Mesenteric fat pad (tissue), 1 donor: ENCODE measurements around the gene CCDC17. TPM values are rescaled to one million over a fixed set of nuclear protein-coding genes. Genes with fewer than 3 reads are reported as not detected.

ENCODE experiments used
- DNase-seq: peaks from one replicate; pipeline ENCODE4 v3.0.0-alpha.2; 2020; ENCODE audit warnings: low spot score
- long read RNA-seq: library from polyadenylated mRNA; unstranded; transcript quantifications from one replicate; pipeline ENCODE4 v2.0.0, GENCODE V29; 2020
- total RNA-seq: library from RNA; stranded (reverse); fragmentation: NEBNext Ultra II Directional; extraction: Animal tissue kit (Norgen Biotek cat#: 25700); gene quantifications from one replicate; pipeline ENCODE4 v1.2.1, GENCODE V29; 2021
- donor health status: DM: yes; HTN: yes; CAD: no.

The CCDC17 gene
- 2.4 TPM for total RNA-seq
- long read RNA-seq, partial matches to known transcripts, result 1 of 1 reads
- long read RNA-seq, other reads (novel, unspliced or antisense), result 0 of 1 reads

DNA sequence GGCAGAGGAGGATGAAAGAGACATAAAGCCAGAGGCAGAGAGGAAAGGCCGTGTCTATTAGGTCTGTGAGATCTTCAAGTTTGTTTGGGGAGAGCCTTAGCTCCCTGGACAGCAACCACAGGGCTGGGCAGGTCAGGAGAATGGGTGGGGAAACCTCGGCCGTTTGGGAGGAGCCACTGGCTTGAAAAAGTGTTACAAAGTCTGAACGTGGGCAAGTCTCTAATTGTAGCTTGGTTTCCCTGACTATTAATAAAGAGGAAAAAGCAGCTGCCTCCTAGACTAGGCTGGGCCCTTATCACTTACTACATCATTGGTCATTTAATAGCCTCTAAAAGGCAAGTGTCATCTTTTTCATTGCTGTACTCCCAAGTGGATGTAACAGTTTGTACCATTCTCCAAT is at the start of gene CCDC17:
Gene CCDC17, minus strand, starts transcription at position 83 of the 400 bp plus-strand sequence. CDS start 145 bp downstream, outside the sequence.
- DNase-seq, result no peak

- no peak for DNase-seq
Observed at GRCh38 chr1:45669859-45670655, 46.2 kb upstream of the CCDC17 start.

DNA sequence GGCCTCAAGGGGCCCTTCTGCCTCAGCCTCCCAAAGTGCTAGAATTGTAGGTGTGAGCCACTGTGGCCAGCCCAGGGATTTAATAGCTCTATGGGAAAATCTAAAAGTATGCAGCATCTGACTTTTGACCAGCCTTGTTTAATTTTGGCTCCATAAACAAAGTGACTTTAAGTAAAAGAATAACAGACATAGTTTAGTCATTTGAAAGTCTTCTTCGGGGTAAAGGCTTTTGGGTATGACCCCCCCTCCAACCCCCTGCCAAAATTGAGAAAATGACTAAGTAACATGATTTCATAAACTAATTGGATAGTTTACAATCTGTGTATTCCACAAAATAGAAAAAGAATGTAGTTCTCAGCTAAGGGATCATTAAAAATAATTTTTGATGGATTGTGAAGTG is 45.5 kb upstream of the CCDC17 start:
- no peak for DNase-seq

DNA sequence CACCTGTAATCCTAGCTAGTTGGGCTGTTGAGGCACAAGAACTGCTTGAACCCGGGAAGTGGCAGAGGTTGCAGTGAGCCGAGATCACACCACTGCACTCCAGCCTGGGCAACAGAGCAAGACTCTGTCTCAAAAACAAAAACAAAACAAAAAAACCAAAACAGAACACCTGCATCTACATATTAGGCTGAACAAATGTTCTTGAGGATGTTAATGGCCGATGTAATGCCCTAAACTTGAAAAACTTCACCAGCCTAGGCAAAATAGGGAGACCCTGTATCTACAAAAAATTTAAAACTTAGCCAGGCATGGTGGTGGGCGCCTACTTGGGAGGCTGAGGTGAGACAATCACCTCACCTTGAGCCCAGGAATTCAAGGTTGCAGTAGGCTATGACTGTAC is 44.7 kb upstream of the CCDC17 start:
- DNase-seq, result no peak

GRCh38 chr1:45667321-45668111 is 43.7 kb upstream of the CCDC17 start:
- DNase-seq, result no peak

- DNase-seq, result no peak
Observed at GRCh38 chr1:45666836-45667235, 43.0 kb upstream of the CCDC17 start.

DNA sequence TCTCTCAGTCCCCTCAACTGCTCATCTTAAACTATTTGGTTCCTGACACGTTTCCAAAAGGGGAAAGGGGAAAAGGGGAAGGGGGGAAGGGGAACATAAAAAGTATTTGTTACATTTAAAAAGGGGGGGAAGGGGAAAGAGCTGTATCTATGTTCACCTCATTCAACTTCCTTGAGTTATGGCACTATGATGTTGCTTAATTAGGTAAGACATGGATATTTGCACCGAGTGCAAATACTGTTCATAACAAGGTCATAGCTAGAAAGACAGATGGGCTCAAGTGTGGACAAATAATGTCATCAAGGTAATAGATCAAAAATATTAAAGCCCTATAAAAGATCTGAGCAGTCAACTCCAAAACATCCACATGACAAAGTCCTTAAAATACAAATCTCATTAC is 36.5 kb upstream of the CCDC17 start:
- DNase-seq, result no peak

DNA sequence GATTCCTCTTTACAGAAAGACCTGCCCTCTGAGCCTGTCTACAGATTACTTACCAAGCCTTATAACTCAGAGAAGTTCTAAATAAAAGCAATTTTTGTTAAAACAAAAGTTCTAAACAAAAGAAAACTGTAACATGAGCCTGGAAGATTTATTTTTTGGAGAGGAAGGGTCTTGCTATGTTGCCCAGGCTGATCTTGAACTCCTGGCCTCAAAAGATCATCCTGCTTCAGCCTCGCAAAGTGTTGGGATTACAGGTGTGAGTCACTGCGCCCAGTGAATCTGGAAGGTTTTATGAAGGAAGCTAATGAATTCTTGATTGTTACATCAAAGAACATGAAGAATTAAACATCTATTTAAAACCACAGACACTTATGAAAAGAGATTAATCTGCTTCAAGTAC is 35.4 kb upstream of the CCDC17 start:
- no peak for DNase-seq

GRCh38 chr1:45658171-45658570 is 34.3 kb upstream of the CCDC17 start:
- DNase-seq, result no peak

DNA sequence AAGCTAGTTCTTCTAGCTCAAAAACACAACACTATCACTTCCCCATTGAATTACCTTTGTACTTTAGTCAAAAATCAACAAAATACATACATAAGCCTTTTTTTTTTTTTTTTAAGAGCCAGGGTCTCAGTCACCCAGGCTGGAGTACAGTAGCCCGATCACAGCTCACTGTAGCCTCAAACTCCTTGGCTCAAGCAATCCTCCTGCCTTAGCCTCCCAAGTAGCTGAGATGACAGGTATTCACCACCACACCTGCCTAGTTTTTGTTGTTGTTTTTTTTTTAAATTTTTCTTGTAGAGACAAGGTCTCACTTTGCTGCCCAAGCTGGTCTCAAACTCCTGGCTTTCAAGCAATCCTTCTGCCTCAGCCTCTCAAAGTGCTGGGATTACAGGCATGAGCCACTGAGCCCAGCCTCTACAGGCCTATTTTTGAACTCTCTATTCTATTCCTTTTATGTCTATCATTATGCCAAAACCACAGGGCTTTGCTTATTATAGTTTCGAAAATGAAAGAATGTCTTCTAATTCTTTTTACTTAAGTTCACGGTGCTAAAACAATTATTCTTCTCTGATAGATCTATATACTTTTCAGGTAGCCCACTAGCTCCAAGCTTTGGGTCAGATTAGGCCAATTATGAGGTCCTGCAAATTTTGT is 32.8 kb upstream of the CCDC17 start:
- no peak for DNase-seq

GRCh38 chr1:45654540-45655280 is 30.9 kb upstream of the CCDC17 start:
- DNase-seq, result no peak

DNA sequence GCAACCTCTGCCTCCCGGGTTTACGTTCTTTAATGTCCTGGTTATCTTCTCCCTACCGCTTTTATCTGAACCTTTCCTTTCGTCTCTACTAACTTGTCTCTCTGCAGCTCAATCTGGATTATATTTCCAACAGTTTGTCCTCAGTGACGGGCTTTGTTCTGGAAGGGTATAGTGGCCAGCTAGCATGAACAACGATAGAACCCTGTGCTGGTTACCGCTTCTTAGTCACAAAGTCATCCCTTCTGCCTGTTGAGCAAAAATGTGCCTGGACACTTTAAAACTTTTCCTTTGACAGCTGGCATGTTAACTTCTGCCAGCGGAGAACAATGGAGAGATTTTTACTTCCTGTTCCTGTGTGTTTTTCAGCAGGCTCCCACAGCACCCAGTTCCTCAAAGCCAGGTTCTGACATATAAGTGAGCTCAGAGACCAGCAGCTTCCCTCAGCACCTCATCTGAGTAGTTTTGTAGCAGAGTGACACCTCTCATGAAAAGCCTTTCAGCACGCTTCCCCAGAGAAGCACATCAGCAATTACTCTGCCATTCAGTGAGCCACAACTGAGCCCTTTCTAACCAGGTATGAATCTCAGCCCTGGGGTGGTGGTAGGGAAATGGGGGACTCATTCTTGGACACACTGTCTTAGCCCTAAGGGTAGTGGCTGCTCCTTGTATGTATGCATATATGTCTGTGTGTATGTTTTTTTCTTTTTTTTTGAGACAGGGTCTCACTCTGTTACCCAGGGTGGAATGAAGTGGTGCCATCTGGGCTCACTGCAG is 23.6 kb upstream of the CCDC17 start:
- no peak for DNase-seq

- no peak for DNase-seq
Observed at GRCh38 chr1:45644661-45645060, 20.8 kb upstream of the CCDC17 start.

- DNase-seq, result no peak
Observed at GRCh38 chr1:45643978-45644377, 20.1 kb upstream of the CCDC17 start.

GRCh38 chr1:45643321-45643720 is 19.5 kb upstream of the CCDC17 start:
- DNase-seq, result no peak

DNA sequence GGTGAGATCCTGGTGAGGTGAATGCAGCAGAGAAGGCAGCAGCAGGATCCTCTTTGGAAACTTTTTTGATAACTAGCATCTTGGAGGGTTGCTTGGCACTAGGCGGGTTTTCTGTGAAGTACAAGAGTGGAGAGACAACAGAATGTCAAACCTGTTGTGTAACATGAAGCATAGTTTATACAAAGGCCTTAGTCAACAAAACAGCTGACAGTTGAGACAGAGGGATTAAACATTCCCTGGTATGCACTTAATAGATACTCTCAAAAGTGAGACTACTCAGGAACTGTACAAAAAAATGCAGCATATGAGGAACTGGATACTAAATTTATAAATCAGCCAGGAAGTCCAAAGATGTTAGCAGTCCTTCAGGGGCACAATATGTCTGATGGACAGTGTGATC is 16.4 kb upstream of the CCDC17 start:
- DNase-seq, result no peak

GRCh38 chr1:45635211-45635610 is 11.4 kb upstream of the CCDC17 start:
- no peak for DNase-seq

GRCh38 chr1:45630429-45630828 is 6.6 kb upstream of the CCDC17 start:
- DNase-seq, result no peak

DNA sequence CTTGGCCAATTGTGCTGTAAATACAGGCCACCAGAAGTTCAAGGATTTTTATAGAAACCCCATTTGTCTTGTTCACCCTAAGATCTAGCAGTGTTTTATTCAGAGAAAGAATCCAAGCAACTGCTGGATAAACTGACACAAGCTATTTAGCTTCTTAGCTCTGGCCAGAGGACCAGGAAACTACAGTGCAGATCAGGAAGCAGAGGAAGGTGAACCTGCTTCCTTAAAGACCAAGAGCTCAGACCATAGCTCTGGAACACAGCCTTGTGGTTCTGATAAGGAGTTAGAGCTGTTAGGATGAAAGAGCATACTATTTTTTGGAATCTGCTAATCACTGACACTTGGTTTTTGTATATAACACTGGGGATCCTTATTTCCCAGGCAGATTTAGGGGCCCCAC is 5.2 kb upstream of the CCDC17 start:
- DNase-seq, result no peak
